WTC11 (cell line): ENCODE measurements around the gene ATP2B3. TPM values are rescaled to one million over a fixed set of nuclear protein-coding genes. Genes with fewer than 3 reads are reported as not detected.

ENCODE experiments used
- ATAC-seq: fragments of 200-7000 bp; cut with Tn5 transposase; 2 replicates; pipeline ENCODE4 v1.10.0; 2021; ENCODE audit warnings: mild to moderate bottlenecking, moderate library complexity
- CTCF ChIA-PET: fragments of 300-600 bp; sonication (Branson Sonifier 250); formaldehyde crosslinking; loops from one replicate; lab custom pipeline; 2021; ENCODE audit warnings: antibody characterized with exemption; lab: Charles Lee
- POLR2A ChIA-PET: fragments of 350-600 bp; sonication (Branson Sonifier 250); formaldehyde crosslinking; loops from one replicate; lab custom pipeline; 2021; ENCODE audit warnings: antibody characterized with exemption; lab: Charles Lee
- DNase-seq: peaks from one replicate; pipeline ENCODE4 v3.0.0; 2021; ENCODE audit warnings: low spot score
- H3K27ac Mint-ChIP-seq: 2 replicates; pipeline ENCODE4 v1.8.0; 2021; ENCODE audit warnings: mixed read lengths
- H3K27me3 Mint-ChIP-seq: 2 replicates; pipeline ENCODE4 v1.8.0; 2021; ENCODE audit warnings: low read depth, mild to moderate bottlenecking, moderate library complexity, mixed read lengths
- H3K36me3 Mint-ChIP-seq: 2 replicates; pipeline ENCODE4 v1.8.0; 2021; ENCODE audit warnings: mixed read lengths
- H3K4me1 Mint-ChIP-seq: 2 replicates; pipeline ENCODE4 v1.8.0; 2022; ENCODE audit warnings: mixed read lengths
- H3K4me3 Mint-ChIP-seq: 2 replicates; pipeline ENCODE4 v1.8.0; 2021; ENCODE audit warnings: mild to moderate bottlenecking, moderate library complexity, mixed read lengths
- H3K9me3 Mint-ChIP-seq: 2 replicates; pipeline ENCODE4 v1.8.0; 2021; ENCODE audit warnings: mixed read lengths
- ELF4 ChIP-seq: sonication (generic); formaldehyde crosslinking; IDR thresholded peaks from 2 replicates; pipeline ENCODE4 v1.8.1; 2022; ENCODE audit warnings: low read depth, mild to moderate bottlenecking, moderate library complexity, missing genetic modification reagents
- EMX1 ChIP-seq: fragments of 250-450 bp; sonication (Bioruptor Pico); IDR thresholded peaks from 2 replicates; pipeline ENCODE4 v1.8.0; 2021; ENCODE audit warnings: mild to moderate bottlenecking
- GRHL2 ChIP-seq: fragments of 250-450 bp; sonication (Bioruptor Pico); IDR thresholded peaks from 2 replicates; pipeline ENCODE4 v1.8.0; 2022; ENCODE audit warnings: mild to moderate bottlenecking, moderate library complexity; ENCODE audit not compliant: insufficient replicate concordance, severe bottlenecking
- GTF2I ChIP-seq: fragments of 250-450 bp; sonication (Bioruptor Pico); conservative IDR thresholded peaks from 2 replicates; pipeline ENCODE4 v1.4.0; 2021; ENCODE audit warnings: mild to moderate bottlenecking
- IRF2 ChIP-seq: sonication (generic); formaldehyde crosslinking; IDR thresholded peaks from 2 replicates; pipeline ENCODE4 v1.8.0; 2022; ENCODE audit warnings: low read depth, missing genetic modification reagents, borderline replicate concordance
- KAT7 ChIP-seq: sonication (generic); formaldehyde crosslinking; IDR thresholded peaks from 2 replicates; pipeline ENCODE4 v1.8.1; 2023; ENCODE audit warnings: missing genetic modification reagents, mild to moderate bottlenecking, borderline replicate concordance
- NFATC4 ChIP-seq: fragments of 250-450 bp; sonication (Bioruptor Pico); IDR thresholded peaks from 2 replicates; pipeline ENCODE4 v1.9.0; 2021; ENCODE audit warnings: mild to moderate bottlenecking
- NFYB ChIP-seq: sonication (generic); formaldehyde crosslinking; conservative IDR thresholded peaks from 2 replicates; pipeline ENCODE4 v1.8.0; 2022; ENCODE audit warnings: low read depth, missing genetic modification reagents
- RELA ChIP-seq: sonication (generic); formaldehyde crosslinking; IDR thresholded peaks from 2 replicates; pipeline ENCODE4 v1.8.1; 2022; ENCODE audit warnings: missing genetic modification reagents, mild to moderate bottlenecking, borderline replicate concordance
- SP1 ChIP-seq: sonication (generic); formaldehyde crosslinking; conservative IDR thresholded peaks from 2 replicates; pipeline ENCODE4 v1.8.1; 2022; ENCODE audit warnings: missing genetic modification reagents
- TEAD1 ChIP-seq: sonication (generic); formaldehyde crosslinking; IDR thresholded peaks from 2 replicates; pipeline ENCODE4 v1.8.0; 2022; ENCODE audit warnings: mild to moderate bottlenecking, missing genetic modification reagents
- TP53 ChIP-seq: sonication (generic); formaldehyde crosslinking; IDR thresholded peaks from 2 replicates; pipeline ENCODE4 v1.8.1; 2023; ENCODE audit warnings: mild to moderate bottlenecking, missing genetic modification reagents
- ZNF121 ChIP-seq: sonication (generic); formaldehyde crosslinking; IDR thresholded peaks from 2 replicates; pipeline ENCODE4 v1.8.0; 2023; ENCODE audit warnings: missing genetic modification reagents
- ZNF671 ChIP-seq: fragments of 250-450 bp; sonication (Bioruptor Pico); IDR thresholded peaks from 2 replicates; pipeline ENCODE4 v1.8.0; 2021; ENCODE audit warnings: mild to moderate bottlenecking
- total RNA-seq: library from RNA; stranded (reverse); gene quantifications from 3 replicates; pipeline ENCODE4 v1.2.3, GENCODE V29; 2021
- TF ChIP-seq, protein P1 (sequence below): sonication (generic); formaldehyde crosslinking; IDR thresholded peaks from 2 replicates; pipeline ENCODE4 v1.8.1; 2023; ENCODE audit warnings: mild to moderate bottlenecking, missing genetic modification reagents, borderline replicate concordance
- TF ChIP-seq, protein P2 (sequence below): fragments of 200-600 bp; IDR thresholded peaks from 2 replicates; pipeline ENCODE4 v1.8.0; 2022; ENCODE audit warnings: antibody characterized with exemption
- TF ChIP-seq, protein P3 (sequence below): sonication (generic); formaldehyde crosslinking; IDR thresholded peaks from 2 replicates; pipeline ENCODE4 v1.8.1; 2023; ENCODE audit warnings: mild to moderate bottlenecking, missing genetic modification reagents
- TF ChIP-seq, protein P4 (sequence below): sonication (generic); formaldehyde crosslinking; IDR thresholded peaks from 2 replicates; pipeline ENCODE4 v1.8.1; 2022; ENCODE audit warnings: low read depth, mild to moderate bottlenecking, moderate library complexity, missing genetic modification reagents, borderline replicate concordance
- TF ChIP-seq, protein P5 (sequence below): sonication (generic); formaldehyde crosslinking; IDR thresholded peaks from 2 replicates; pipeline ENCODE4 v1.8.1; 2023; ENCODE audit warnings: mild to moderate bottlenecking, missing genetic modification reagents
- TF ChIP-seq, protein P6 (sequence below): fragments of 250-450 bp; sonication (Bioruptor Pico); IDR thresholded peaks from 2 replicates; pipeline ENCODE4 v1.9.0; 2021; ENCODE audit warnings: mild to moderate bottlenecking

ATP2B3 gene
- total RNA-seq, 1 experiment from 2014 or later: 0.28 TPM

DNA sequence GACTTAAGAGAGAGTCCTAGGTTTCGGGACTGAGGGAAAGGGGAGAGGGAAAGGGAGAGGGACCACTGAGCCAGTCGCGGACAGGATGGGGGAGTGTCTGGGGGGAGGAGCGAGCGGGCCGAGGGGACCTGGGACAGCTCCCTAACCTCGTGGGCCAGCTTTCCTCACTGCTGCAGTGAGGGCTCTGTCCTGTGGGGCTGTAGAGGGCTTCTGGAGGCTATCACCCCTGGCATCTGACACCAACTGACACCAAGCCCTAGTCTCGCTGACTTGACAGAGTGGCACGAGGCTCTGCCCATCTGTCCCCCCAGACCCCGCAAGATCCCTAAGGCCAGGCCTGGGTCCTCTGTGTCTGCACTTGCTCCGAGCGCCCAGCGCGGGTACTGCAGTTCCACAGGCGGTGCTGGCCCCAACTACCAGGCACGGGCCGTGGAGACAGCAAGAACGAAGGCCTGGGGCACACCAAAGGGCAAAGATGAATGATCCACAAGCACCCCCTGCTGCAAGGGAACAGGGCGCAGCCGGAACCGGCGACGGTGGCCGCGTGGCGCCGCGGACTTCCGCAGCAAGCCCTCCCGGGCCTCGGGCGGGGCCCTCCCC lies 47.5 kb upstream of the ATP2B3 start (continued):
- TF ChIP-seq ZNF121 (CRISPR knock-in tag): no peak
- TF ChIP-seq, protein P1, sequence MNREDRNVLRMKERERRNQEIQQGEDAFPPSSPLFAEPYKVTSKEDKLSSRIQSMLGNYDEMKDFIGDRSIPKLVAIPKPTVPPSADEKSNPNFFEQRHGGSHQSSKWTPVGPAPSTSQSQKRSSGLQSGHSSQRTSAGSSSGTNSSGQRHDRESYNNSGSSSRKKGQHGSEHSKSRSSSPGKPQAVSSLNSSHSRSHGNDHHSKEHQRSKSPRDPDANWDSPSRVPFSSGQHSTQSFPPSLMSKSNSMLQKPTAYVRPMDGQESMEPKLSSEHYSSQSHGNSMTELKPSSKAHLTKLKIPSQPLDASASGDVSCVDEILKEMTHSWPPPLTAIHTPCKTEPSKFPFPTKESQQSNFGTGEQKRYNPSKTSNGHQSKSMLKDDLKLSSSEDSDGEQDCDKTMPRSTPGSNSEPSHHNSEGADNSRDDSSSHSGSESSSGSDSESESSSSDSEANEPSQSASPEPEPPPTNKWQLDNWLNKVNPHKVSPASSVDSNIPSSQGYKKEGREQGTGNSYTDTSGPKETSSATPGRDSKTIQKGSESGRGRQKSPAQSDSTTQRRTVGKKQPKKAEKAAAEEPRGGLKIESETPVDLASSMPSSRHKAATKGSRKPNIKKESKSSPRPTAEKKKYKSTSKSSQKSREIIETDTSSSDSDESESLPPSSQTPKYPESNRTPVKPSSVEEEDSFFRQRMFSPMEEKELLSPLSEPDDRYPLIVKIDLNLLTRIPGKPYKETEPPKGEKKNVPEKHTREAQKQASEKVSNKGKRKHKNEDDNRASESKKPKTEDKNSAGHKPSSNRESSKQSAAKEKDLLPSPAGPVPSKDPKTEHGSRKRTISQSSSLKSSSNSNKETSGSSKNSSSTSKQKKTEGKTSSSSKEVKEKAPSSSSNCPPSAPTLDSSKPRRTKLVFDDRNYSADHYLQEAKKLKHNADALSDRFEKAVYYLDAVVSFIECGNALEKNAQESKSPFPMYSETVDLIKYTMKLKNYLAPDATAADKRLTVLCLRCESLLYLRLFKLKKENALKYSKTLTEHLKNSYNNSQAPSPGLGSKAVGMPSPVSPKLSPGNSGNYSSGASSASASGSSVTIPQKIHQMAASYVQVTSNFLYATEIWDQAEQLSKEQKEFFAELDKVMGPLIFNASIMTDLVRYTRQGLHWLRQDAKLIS: no peak

DNA sequence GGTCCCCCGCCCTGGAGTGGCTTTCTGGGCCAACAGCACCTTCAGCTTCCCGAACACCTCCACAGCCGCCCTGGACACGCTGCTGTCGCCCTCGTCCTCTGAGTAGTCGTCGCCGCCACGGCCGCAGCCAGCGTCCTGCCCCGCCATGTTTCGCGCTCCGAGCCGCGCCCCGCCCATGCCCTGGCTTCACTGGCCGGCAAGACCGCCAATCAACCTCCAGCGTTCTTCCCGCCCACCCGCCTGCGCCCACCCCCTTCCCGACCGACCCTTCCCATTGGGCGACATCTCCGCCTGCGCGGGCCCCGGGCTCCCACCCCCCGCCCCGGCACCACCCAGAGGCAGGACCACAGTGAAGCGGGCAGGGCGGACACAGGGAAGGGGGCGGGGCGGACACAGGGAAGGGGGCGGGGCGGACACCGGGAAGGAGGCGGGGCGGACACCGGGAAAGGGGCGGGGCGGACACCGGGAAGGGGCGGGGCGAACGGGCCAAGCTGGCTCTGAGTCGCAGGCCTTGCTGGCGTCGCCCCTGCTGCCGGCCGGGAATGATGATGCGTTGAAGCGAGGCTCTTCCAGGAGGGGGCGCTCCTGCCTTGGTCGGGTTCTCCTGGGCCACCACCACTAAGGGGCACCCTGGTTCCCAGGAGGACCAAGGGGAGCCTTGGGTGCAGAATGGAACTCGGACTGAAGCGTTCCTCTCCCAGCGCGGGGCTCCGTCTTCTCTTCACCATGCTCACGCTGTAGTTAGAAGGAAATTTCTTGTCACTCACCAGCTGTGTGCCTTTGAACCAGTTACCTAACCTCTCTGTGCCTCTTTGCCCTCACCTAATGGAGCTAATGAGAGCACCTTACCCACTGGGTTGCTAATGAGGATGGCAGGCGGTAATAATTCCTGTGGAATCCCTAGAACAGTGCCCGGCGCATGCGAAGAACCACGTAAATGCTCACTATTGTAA lies 46.8 kb upstream of the ATP2B3 start, which contains the start of gene HAUS7:
TSS of gene HAUS7 (minus strand) at position 166 of the 953 bp plus-strand sequence. CDS start at position 147, 19 bp downstream.
- ATAC-seq (peak; percentile 88), DNase-seq (peak; percentile 85)
- CTCF ChIA-PET: interaction anchor here (0.6 to 3.2 kb wide), 29 partner anchors 10 to 438 kb away, joined by 3 to 54 read pairs (median 4); partner anchors contain the start of genes ATP2B3, BGN and TREX2
- POLR2A ChIA-PET: interaction anchor here (0.5 to 0.6 kb wide), 2 partner anchors 17 to 47 kb away, joined by 3 to 4 read pairs; no protein-coding TSS in a partner anchor
- Mint-ChIP-seq H3K27ac (no peak within 1 kb of the TSS), H3K9me3 (no peaks in the 10 kb centered on the region), H3K4me3 (peak within 1 kb of the TSS; percentile 76), H3K27me3 (peaks cover 21% of the 10 kb centered on the region), H3K36me3 (no peaks in the 10 kb centered on the region), H3K4me1 (no peaks in the 10 kb centered on the region)
- TF ChIP-seq TP53 (CRISPR knock-in tag): no peak
- no peak for TF ChIP-seq IRF2 (CRISPR knock-in tag)
- TF ChIP-seq ZNF671 (CRISPR knock-in tag): no peak
- TF ChIP-seq ELF4 (CRISPR knock-in tag): no peak
- TF ChIP-seq NFATC4 (CRISPR knock-in tag): no peak
- no peak for TF ChIP-seq EMX1 (CRISPR knock-in tag)
- TF ChIP-seq, protein P2, sequence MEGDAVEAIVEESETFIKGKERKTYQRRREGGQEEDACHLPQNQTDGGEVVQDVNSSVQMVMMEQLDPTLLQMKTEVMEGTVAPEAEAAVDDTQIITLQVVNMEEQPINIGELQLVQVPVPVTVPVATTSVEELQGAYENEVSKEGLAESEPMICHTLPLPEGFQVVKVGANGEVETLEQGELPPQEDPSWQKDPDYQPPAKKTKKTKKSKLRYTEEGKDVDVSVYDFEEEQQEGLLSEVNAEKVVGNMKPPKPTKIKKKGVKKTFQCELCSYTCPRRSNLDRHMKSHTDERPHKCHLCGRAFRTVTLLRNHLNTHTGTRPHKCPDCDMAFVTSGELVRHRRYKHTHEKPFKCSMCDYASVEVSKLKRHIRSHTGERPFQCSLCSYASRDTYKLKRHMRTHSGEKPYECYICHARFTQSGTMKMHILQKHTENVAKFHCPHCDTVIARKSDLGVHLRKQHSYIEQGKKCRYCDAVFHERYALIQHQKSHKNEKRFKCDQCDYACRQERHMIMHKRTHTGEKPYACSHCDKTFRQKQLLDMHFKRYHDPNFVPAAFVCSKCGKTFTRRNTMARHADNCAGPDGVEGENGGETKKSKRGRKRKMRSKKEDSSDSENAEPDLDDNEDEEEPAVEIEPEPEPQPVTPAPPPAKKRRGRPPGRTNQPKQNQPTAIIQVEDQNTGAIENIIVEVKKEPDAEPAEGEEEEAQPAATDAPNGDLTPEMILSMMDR: peak; percentile 32; the same call in 1 of the 2 replicates
- TF ChIP-seq, protein P3, sequence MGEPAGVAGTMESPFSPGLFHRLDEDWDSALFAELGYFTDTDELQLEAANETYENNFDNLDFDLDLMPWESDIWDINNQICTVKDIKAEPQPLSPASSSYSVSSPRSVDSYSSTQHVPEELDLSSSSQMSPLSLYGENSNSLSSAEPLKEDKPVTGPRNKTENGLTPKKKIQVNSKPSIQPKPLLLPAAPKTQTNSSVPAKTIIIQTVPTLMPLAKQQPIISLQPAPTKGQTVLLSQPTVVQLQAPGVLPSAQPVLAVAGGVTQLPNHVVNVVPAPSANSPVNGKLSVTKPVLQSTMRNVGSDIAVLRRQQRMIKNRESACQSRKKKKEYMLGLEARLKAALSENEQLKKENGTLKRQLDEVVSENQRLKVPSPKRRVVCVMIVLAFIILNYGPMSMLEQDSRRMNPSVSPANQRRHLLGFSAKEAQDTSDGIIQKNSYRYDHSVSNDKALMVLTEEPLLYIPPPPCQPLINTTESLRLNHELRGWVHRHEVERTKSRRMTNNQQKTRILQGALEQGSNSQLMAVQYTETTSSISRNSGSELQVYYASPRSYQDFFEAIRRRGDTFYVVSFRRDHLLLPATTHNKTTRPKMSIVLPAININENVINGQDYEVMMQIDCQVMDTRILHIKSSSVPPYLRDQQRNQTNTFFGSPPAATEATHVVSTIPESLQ (CRISPR knock-in tag): no peak
- TF ChIP-seq, protein P4, sequence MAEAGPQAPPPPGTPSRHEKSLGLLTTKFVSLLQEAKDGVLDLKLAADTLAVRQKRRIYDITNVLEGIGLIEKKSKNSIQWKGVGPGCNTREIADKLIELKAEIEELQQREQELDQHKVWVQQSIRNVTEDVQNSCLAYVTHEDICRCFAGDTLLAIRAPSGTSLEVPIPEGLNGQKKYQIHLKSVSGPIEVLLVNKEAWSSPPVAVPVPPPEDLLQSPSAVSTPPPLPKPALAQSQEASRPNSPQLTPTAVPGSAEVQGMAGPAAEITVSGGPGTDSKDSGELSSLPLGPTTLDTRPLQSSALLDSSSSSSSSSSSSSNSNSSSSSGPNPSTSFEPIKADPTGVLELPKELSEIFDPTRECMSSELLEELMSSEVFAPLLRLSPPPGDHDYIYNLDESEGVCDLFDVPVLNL (CRISPR knock-in tag): no peak
- TF ChIP-seq GTF2I (CRISPR knock-in tag): peak; percentile 60; the same call in 1 of the 2 replicates
- TF ChIP-seq KAT7 (CRISPR knock-in tag): no peak
- TF ChIP-seq ZNF121 (CRISPR knock-in tag): no peak
- TF ChIP-seq TEAD1 (CRISPR knock-in tag): no peak
- TF ChIP-seq, protein P5, sequence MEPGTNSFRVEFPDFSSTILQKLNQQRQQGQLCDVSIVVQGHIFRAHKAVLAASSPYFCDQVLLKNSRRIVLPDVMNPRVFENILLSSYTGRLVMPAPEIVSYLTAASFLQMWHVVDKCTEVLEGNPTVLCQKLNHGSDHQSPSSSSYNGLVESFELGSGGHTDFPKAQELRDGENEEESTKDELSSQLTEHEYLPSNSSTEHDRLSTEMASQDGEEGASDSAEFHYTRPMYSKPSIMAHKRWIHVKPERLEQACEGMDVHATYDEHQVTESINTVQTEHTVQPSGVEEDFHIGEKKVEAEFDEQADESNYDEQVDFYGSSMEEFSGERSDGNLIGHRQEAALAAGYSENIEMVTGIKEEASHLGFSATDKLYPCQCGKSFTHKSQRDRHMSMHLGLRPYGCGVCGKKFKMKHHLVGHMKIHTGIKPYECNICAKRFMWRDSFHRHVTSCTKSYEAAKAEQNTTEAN (CRISPR knock-in tag): no peak
- TF ChIP-seq NFYB: peak; percentile 60
- TF ChIP-seq GRHL2: no peak
- TF ChIP-seq SP1 (CRISPR knock-in tag): peak; percentile 80
- TF ChIP-seq, protein P6, sequence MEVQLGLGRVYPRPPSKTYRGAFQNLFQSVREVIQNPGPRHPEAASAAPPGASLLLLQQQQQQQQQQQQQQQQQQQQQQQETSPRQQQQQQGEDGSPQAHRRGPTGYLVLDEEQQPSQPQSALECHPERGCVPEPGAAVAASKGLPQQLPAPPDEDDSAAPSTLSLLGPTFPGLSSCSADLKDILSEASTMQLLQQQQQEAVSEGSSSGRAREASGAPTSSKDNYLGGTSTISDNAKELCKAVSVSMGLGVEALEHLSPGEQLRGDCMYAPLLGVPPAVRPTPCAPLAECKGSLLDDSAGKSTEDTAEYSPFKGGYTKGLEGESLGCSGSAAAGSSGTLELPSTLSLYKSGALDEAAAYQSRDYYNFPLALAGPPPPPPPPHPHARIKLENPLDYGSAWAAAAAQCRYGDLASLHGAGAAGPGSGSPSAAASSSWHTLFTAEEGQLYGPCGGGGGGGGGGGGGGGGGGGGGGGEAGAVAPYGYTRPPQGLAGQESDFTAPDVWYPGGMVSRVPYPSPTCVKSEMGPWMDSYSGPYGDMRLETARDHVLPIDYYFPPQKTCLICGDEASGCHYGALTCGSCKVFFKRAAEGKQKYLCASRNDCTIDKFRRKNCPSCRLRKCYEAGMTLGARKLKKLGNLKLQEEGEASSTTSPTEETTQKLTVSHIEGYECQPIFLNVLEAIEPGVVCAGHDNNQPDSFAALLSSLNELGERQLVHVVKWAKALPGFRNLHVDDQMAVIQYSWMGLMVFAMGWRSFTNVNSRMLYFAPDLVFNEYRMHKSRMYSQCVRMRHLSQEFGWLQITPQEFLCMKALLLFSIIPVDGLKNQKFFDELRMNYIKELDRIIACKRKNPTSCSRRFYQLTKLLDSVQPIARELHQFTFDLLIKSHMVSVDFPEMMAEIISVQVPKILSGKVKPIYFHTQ (CRISPR knock-in tag): no peak
- TF ChIP-seq RELA (CRISPR knock-in tag): no peak
